Upper lobe of left lung (tissue), 4 donors: ENCODE measurements around the gene B4GALT4.

Experiments
- CTCF ChIP-seq, 6 experiments: fragments of 450-650 bp in 4 of 6; fragments of 200-600 bp in 2 of 6; sonication (generic) in 2 of 6; IDR thresholded peaks; one replicate each; pipeline ENCODE4 v1.5.1; 2016 to 2019; ENCODE audit warnings: antibody characterized with exemption in 6 of 6
- POLR2A ChIP-seq, 4 donors: fragments of 450-650 bp; IDR thresholded peaks; one replicate each; pipeline ENCODE4 v1.5.1; 2016 to 2017; ENCODE audit warnings: antibody characterized with exemption in 4 of 4, mild to moderate bottlenecking in 2 of 4
- POLR2AphosphoS5 ChIP-seq, 2 donors: sonication (generic); formaldehyde crosslinking; IDR thresholded peaks; one replicate each; pipeline ENCODE4 v1.5.1; 2017; ENCODE audit warnings: antibody characterized with exemption in 2 of 2

GRCh38 chr3:119220198-119220597 is 20.5 kb downstream of the B4GALT4 start:
- no peak for TF ChIP-seq CTCF (IDR thresholded peaks at IDR 0.05)
- TF ChIP-seq POLR2A (IDR thresholded peaks at IDR 0.05) = no peak
- TF ChIP-seq POLR2AphosphoS5 (IDR thresholded peaks at IDR 0.05) = no peak
